ENCODE measurements around the gene SYPL1.

SYPL1 gene

GRCh38 chr7:106094780-106095179 lies 17.3 kb downstream of the SYPL1 start:
- no peak for DNase-seq (ENCODE audit: low read depth, low spot score)

- DNase-seq (ENCODE audit: low read depth, low spot score): no peak
These were observed 19.9 kb downstream of the SYPL1 start for GRCh38 chr7:106092204-106092603.

- DNase-seq (ENCODE audit: low read depth, low spot score): no peak
These were observed 22.5 kb downstream of the SYPL1 start for GRCh38 chr7:106089647-106090046.

- no peak for DNase-seq (ENCODE audit: low read depth, low spot score)
These were observed 24.1 kb downstream of the SYPL1 start for GRCh38 chr7:106088014-106088413.

- DNase-seq (ENCODE audit: low read depth, low spot score): no peak
These were observed 26.1 kb downstream of the SYPL1 start for GRCh38 chr7:106086062-106086461.

GRCh38 chr7:106085015-106085414 lies 27.1 kb downstream of the SYPL1 start:
- no peak for DNase-seq (ENCODE audit: low read depth, low spot score)

GRCh38 chr7:106083717-106084116 lies 28.4 kb downstream of the SYPL1 start:
- no peak for DNase-seq (ENCODE audit: low read depth, low spot score)

- DNase-seq (ENCODE audit: low read depth, low spot score): no peak
These were observed 29.8 kb downstream of the SYPL1 start for GRCh38 chr7:106082087-106082854.

- DNase-seq (ENCODE audit: low read depth, low spot score): no peak
These were observed 31.7 kb downstream of the SYPL1 start for GRCh38 chr7:106080300-106080987.

- DNase-seq (ENCODE audit: low read depth, low spot score): no peak
These were observed 35.6 kb downstream of the SYPL1 start for GRCh38 chr7:106076537-106076936.

GRCh38 chr7:106075937-106076336 lies 36.2 kb downstream of the SYPL1 start:
- no peak for DNase-seq (ENCODE audit: low read depth, low spot score)

- no peak for DNase-seq (ENCODE audit: low read depth, low spot score)
These were observed 37.9 kb downstream of the SYPL1 start for GRCh38 chr7:106074257-106074656.

GRCh38 chr7:106073701-106074100 lies 38.4 kb downstream of the SYPL1 start:
- DNase-seq (ENCODE audit: low read depth, low spot score): no peak

- DNase-seq (ENCODE audit: low read depth, low spot score): no peak
These were observed 39.4 kb downstream of the SYPL1 start for GRCh38 chr7:106072715-106073091.

GRCh38 chr7:106071999-106072714 lies 40.0 kb downstream of the SYPL1 start:
- DNase-seq (ENCODE audit: low read depth, low spot score): no peak

- no peak for DNase-seq (ENCODE audit: low read depth, low spot score)
These were observed 40.6 kb downstream of the SYPL1 start for GRCh38 chr7:106071356-106071998.

GRCh38 chr7:106070567-106071254 lies 41.4 kb downstream of the SYPL1 start:
- no peak for DNase-seq (ENCODE audit: low read depth, low spot score)

GRCh38 chr7:106070201-106070551 lies 41.9 kb downstream of the SYPL1 start:
- DNase-seq (ENCODE audit: low read depth, low spot score): no peak

GRCh38 chr7:106069471-106070200 lies 42.5 kb downstream of the SYPL1 start:
- no peak for DNase-seq (ENCODE audit: low read depth, low spot score)

- DNase-seq (ENCODE audit: low read depth, low spot score): no peak
These were observed 43.1 kb downstream of the SYPL1 start for GRCh38 chr7:106068986-106069385.

GRCh38 chr7:106068538-106068961 lies 43.6 kb downstream of the SYPL1 start:
- DNase-seq (ENCODE audit: low read depth, low spot score): no peak
